NB4 (cell line): Measurements from ENCODE around the gene ATXN7L3.
A peak's percentile ranks its signal among the peaks of the same experiment; 100 is the strongest.

ENCODE experiments used
- DNase-seq: peaks from one replicate; pipeline ENCODE4 v3.0.0; 2010; ENCODE audit warnings: low read depth
- H3K4me3 ChIP-seq: one replicate; pipeline ENCODE4 v1.5.1; 2011; ENCODE audit warnings: mild to moderate bottlenecking, low read depth, low read length, moderate library complexity
- CTCF ChIP-seq: IDR thresholded peaks from one replicate; pipeline ENCODE4 v1.5.1; 2012; ENCODE audit warnings: low read depth, low read length
- MAX ChIP-seq: IDR thresholded peaks from 2 replicates; pipeline ENCODE4 v1.6.1; 2011; ENCODE audit warnings: low read depth, low read length
- MYC ChIP-seq: IDR thresholded peaks from 2 replicates; pipeline ENCODE4 v1.6.1; 2011; ENCODE audit warnings: low read depth, low read length
- POLR2A ChIP-seq: IDR thresholded peaks from 2 replicates; pipeline ENCODE4 v1.6.1; 2011; ENCODE audit warnings: mild to moderate bottlenecking; ENCODE audit not compliant: insufficient read length; ENCODE audit errors: extremely low read depth

Gene ATXN7L3

GRCh38 chr17:44222112-44222869 lies 22.6 kb upstream of the ATXN7L3 start:
- DNase-seq, result peak; percentile 72
- TF ChIP-seq MYC (no peak), POLR2A (no peak), CTCF (no peak), MAX (no peak)
- peak overlapping the region; percentile 59 for H3K4me3 ChIP-seq

- TF ChIP-seq CTCF (no peak), MYC (no peak), POLR2A (no peak), MAX (no peak)
- DNase-seq, result no peak
These were observed 22.1 kb upstream of the ATXN7L3 start for GRCh38 chr17:44221862-44222111.

GRCh38 chr17:44221084-44221861 lies 21.6 kb upstream of the ATXN7L3 start:
- peak; percentile 87 for DNase-seq
- H3K4me3 ChIP-seq, result peak overlapping the region; percentile 59
- TF ChIP-seq CTCF, result no peak
- peak; percentile 30 for TF ChIP-seq POLR2A

More at GRCh38 chr17:44221862-44222111, 22.1 kb upstream of the ATXN7L3 start:
- peak overlapping the region; percentile 59 for H3K4me3 ChIP-seq

- DNase-seq, result peak; percentile 74
- H3K4me3 ChIP-seq, result peak overlapping the region; percentile 71
- TF ChIP-seq MYC (peak; percentile 39; the same call in 1 of the 2 replicates), MAX (no peak; the same call in 1 of the 2 replicates), POLR2A (peak; percentile 13), CTCF (no peak)
These were observed 20.8 kb upstream of the ATXN7L3 start for GRCh38 chr17:44220213-44221083.

- TF ChIP-seq MYC (no peak), CTCF (no peak), POLR2A (peak; percentile 19), MAX (no peak)
- DNase-seq, result peak; percentile 86
- peak within 1 kb of the TSS; percentile 71 for H3K4me3 ChIP-seq
These were observed 20.0 kb upstream of the ATXN7L3 start, which contains the start of gene UBTF for GRCh38 chr17:44219616-44220212. Gene UBTF (minus strand): TSS chr17:44219675. CDS start chr17:44218229, 1,446 bp downstream.
